SK-N-SH treated with all-trans-retinoic acid at 6 μM for 48 hours (cell line): ENCODE measurements around the gene RAPGEF1.

Experiments used
- ARNTL ChIP-seq: fragments of 450-650 bp; formaldehyde crosslinking; IDR thresholded peaks from 2 replicates; pipeline ENCODE4 v1.5.0; 2020; ENCODE audit warnings: low read depth, mild to moderate bottlenecking, moderate library complexity, borderline replicate concordance
- CSRNP3 ChIP-seq: fragments of 250-450 bp; sonication (Bioruptor Pico); IDR thresholded peaks from 2 replicates; pipeline ENCODE4 v1.5.1; 2021; ENCODE audit warnings: mild to moderate bottlenecking, moderate library complexity
- GLIS3 ChIP-seq: fragments of 250-450 bp; sonication (Bioruptor Pico); IDR thresholded peaks from 2 replicates; pipeline ENCODE4 v1.5.0; 2020; ENCODE audit warnings: mild to moderate bottlenecking, moderate library complexity
- OSR1 ChIP-seq: fragments of 250-450 bp; sonication (Bioruptor Pico); IDR thresholded peaks from 2 replicates; pipeline ENCODE4 v1.8.0; 2022; ENCODE audit warnings: moderate library complexity, mild to moderate bottlenecking, inconsistent platforms
- PATZ1 ChIP-seq: fragments of 250-450 bp; sonication (Bioruptor Pico); IDR thresholded peaks from 2 replicates; pipeline ENCODE4 v1.8.0; 2020; ENCODE audit warnings: mild to moderate bottlenecking, moderate library complexity, borderline replicate concordance
- SNAI2 ChIP-seq: fragments of 250-450 bp; sonication (Bioruptor Pico); IDR thresholded peaks from 2 replicates; pipeline ENCODE4 v1.5.0; 2020; ENCODE audit warnings: mild to moderate bottlenecking, moderate library complexity
- TCF4 ChIP-seq: fragments of 250-450 bp; sonication (Bioruptor Pico); IDR thresholded peaks from 2 replicates; pipeline ENCODE4 v1.8.0; 2021; ENCODE audit warnings: mild to moderate bottlenecking, moderate library complexity, borderline replicate concordance
- TOX ChIP-seq: fragments of 250-450 bp; sonication (Bioruptor Pico); IDR thresholded peaks from 2 replicates; pipeline ENCODE4 v1.8.0; 2021; ENCODE audit warnings: mild to moderate bottlenecking, moderate library complexity, borderline replicate concordance
- ZC3H10 ChIP-seq: fragments of 250-450 bp; sonication (Bioruptor Pico); IDR thresholded peaks from 2 replicates; pipeline ENCODE4 v1.5.1; 2021; ENCODE audit warnings: mild to moderate bottlenecking, moderate library complexity
- ZFP3 ChIP-seq: fragments of 250-450 bp; sonication (Bioruptor Pico); IDR thresholded peaks from 2 replicates; pipeline ENCODE4 v1.5.0; 2020; ENCODE audit warnings: mild to moderate bottlenecking, moderate library complexity
- ZFP30 ChIP-seq: fragments of 450-650 bp; formaldehyde crosslinking; IDR thresholded peaks from 2 replicates; pipeline ENCODE4 v1.5.0; 2022; ENCODE audit warnings: mild to moderate bottlenecking, moderate library complexity
- ZNF565 ChIP-seq: fragments of 450-650 bp; formaldehyde crosslinking; conservative IDR thresholded peaks from 2 replicates; pipeline ENCODE4 v1.5.0; 2020; ENCODE audit warnings: low read depth, mild to moderate bottlenecking, moderate library complexity
- ZNF70 ChIP-seq: fragments of 450-650 bp; formaldehyde crosslinking; IDR thresholded peaks from 2 replicates; pipeline ENCODE4 v1.5.0; 2020; ENCODE audit warnings: mild to moderate bottlenecking, moderate library complexity
- ZNF8 ChIP-seq: fragments of 450-650 bp; formaldehyde crosslinking; IDR thresholded peaks from 2 replicates; pipeline ENCODE4 v1.5.0; 2020; ENCODE audit warnings: mild to moderate bottlenecking, moderate library complexity

- no peak for TF ChIP-seq ZFP3
- TF ChIP-seq ZC3H10 (CRISPR knock-in tag), result no peak
- TF ChIP-seq CSRNP3 (CRISPR knock-in tag), result no peak
- no peak for TF ChIP-seq ARNTL (CRISPR knock-in tag)
- no peak for TF ChIP-seq OSR1 (CRISPR knock-in tag)
- no peak for TF ChIP-seq ZNF8 (CRISPR knock-in tag)
- TF ChIP-seq PATZ1 (CRISPR knock-in tag), result no peak
- no peak for TF ChIP-seq ZNF565 (CRISPR knock-in tag)
- TF ChIP-seq ZNF70 (CRISPR knock-in tag), result no peak
- no peak for TF ChIP-seq GLIS3 (CRISPR knock-in tag)
- no peak for TF ChIP-seq TOX (CRISPR knock-in tag)
- no peak for TF ChIP-seq SNAI2 (CRISPR knock-in tag)
- TF ChIP-seq ZFP30 (CRISPR knock-in tag), result no peak
- no peak for TF ChIP-seq TCF4 (CRISPR knock-in tag)
Observed at GRCh38 chr9:131764568-131764967, 24.7 kb upstream of the RAPGEF1 start.
